PC-3 (cell line): ENCODE measurements around the gene RBMY1A1. TPM values are rescaled to one million over a fixed set of nuclear protein-coding genes. Genes with fewer than 3 reads are reported as not detected.
"Not testable (repeated sequence)": the region's sequence is repeated elsewhere in the genome, so short reads cannot be mapped to it uniquely, and the experiment has no call there.

Experiments used
- ATAC-seq: fragments of 200-7000 bp; cut with Tn5 transposase; 2 replicates; pipeline ENCODE4 v1.9.1; 2020; ENCODE audit warnings: mild to moderate bottlenecking, moderate library complexity
- BruUV-seq: library from RNA; stranded (reverse); fragments of 400-500 nt; replicated peaks from 2 replicates; lab custom pipeline; 2021; lab: Mats Ljungman, UMichigan
- CTCF ChIA-PET: fragments of 300-600 bp; sonication (Branson Sonifier 250); formaldehyde crosslinking; loops from one replicate; lab custom pipeline; 2022; ENCODE audit warnings: antibody characterized with exemption; lab: Charles Lee
- POLR2A ChIA-PET: fragments of 300-600 bp; sonication (Branson Sonifier 250); formaldehyde crosslinking; loops from one replicate; lab custom pipeline; 2022; ENCODE audit warnings: antibody characterized with exemption; ENCODE audit not compliant: unreplicated experiment; lab: Charles Lee
- DNase-seq: peaks from one replicate; pipeline ENCODE4 v3.0.0-alpha.2; 2015
- H2AFZ ChIP-seq: fragments of 300-600 bp; sonication (generic); 2 replicates; pipeline ENCODE4 v1.6.0; 2016; ENCODE audit warnings: antibody characterized with exemption, low read length
- H3F3A ChIP-seq: fragments of 300-600 bp; sonication (generic); one replicate; pipeline ENCODE4 v1.6.0; 2017; ENCODE audit warnings: antibody characterized with exemption, low read length, control low read depth, mild to moderate bottlenecking; ENCODE audit not compliant: unreplicated experiment
- H3K27ac ChIP-seq: fragments of 300-600 bp; sonication (generic); 2 replicates; pipeline ENCODE4 v1.5.1; 2016; ENCODE audit warnings: mild to moderate bottlenecking, low read length
- H3K27me3 ChIP-seq: fragments of 300-600 bp; sonication (generic); 2 replicates; pipeline ENCODE4 v1.6.1; 2016; ENCODE audit warnings: low read length, mixed read lengths
- H3K36me3 ChIP-seq: fragments of 300-600 bp; sonication (generic); 2 replicates; pipeline ENCODE4 v1.6.1; 2016; ENCODE audit warnings: low read depth, mixed run types, low read length, mixed read lengths
- H3K4me1 ChIP-seq: fragments of 300-600 bp; sonication (generic); 2 replicates; pipeline ENCODE4 v1.5.1; 2016; ENCODE audit warnings: low read length; ENCODE audit not compliant: insufficient read depth
- H3K4me2 ChIP-seq: fragments of 300-600 bp; sonication (generic); 2 replicates; pipeline ENCODE4 v1.6.0; 2016; ENCODE audit warnings: low read length
- H3K4me3 ChIP-seq: fragments of 300-600 bp; sonication (generic); 2 replicates; pipeline ENCODE4 v1.5.1; 2016; ENCODE audit warnings: mild to moderate bottlenecking, low read length, mixed read lengths
- H3K79me2 ChIP-seq: fragments of 300-600 bp; sonication (generic); 2 replicates; pipeline ENCODE4 v1.6.1; 2017; ENCODE audit warnings: low read length, mixed read lengths
- H3K9ac ChIP-seq: fragments of 300-600 bp; sonication (generic); 2 replicates; pipeline ENCODE4 v1.6.0; 2016; ENCODE audit warnings: mild to moderate bottlenecking, low read length
- H3K9me2 ChIP-seq: fragments of 300-600 bp; sonication (generic); replicated peaks from 2 replicates; pipeline ENCODE4 v1.6.1; 2016; ENCODE audit warnings: mixed run types, low read length, mixed read lengths
- H3K9me3 ChIP-seq: fragments of 300-600 bp; sonication (generic); 2 replicates; pipeline ENCODE4 v1.6.1; 2016; ENCODE audit warnings: low read length, mixed read lengths
- H4K20me1 ChIP-seq: fragments of 300-600 bp; sonication (generic); 2 replicates; pipeline ENCODE4 v1.6.1; 2016; ENCODE audit warnings: low read length, mixed read lengths
- CTCF ChIP-seq: fragments of 300-600 bp; sonication (generic); conservative IDR thresholded peaks from 2 replicates; pipeline ENCODE4 v1.5.1; 2017; ENCODE audit warnings: antibody characterized with exemption, low read depth, mild to moderate bottlenecking, low read length
- EZH2 ChIP-seq: fragments of 300-600 bp; sonication (generic); IDR thresholded peaks from one replicate; pipeline ENCODE4 v1.6.1; 2017; ENCODE audit warnings: antibody characterized with exemption, mild to moderate bottlenecking, low read length; ENCODE audit not compliant: unreplicated experiment
- intact Hi-C: fragments of 100-400 bp; cut with micrococcal nuclease; formaldehyde crosslinking; loops from 2 replicates; pipeline ENCODE4 v1.9.0; 2023
- total RNA-seq: library from RNA; depleted of rRNA; stranded (reverse); fragments of >200 nt; gene quantifications from 2 replicates; pipeline ENCODE4 v1.2.3, GENCODE V29; 2014; rRNA removed

Gene RBMY1A1
- total RNA-seq, 1 experiment from 2014 or later: not detected

- BruUV-seq: no TSS peak
- H3K27ac ChIP-seq: no peak overlapping the region
- no peaks in the 10 kb centered on the region for H3K9me3 ChIP-seq
- POLR2A ChIA-PET: no interaction called here
- H4K20me1 ChIP-seq: no peaks in the 10 kb centered on the region
- CTCF ChIA-PET: no interaction called here
- H3K79me2 ChIP-seq: no peaks in the 10 kb centered on the region
- TF ChIP-seq CTCF (no peak), EZH2 (no peak)
- ATAC-seq: no peak
- no peak for DNase-seq
- H3K27me3 ChIP-seq: no peaks in the 10 kb centered on the region
- H3K4me1 ChIP-seq: no peaks in the 10 kb centered on the region
- H3K9ac ChIP-seq: no peak overlapping the region
- no peak overlapping the region for H2AFZ ChIP-seq
- no peaks in the 10 kb centered on the region for H3K36me3 ChIP-seq
- no peaks in the 10 kb centered on the region for H3F3A ChIP-seq
- no peaks in the 10 kb centered on the region for H3K9me2 ChIP-seq
- intact Hi-C loops: no loop called here
- no peak overlapping the region for H3K4me3 ChIP-seq
- no peak overlapping the region for H3K4me2 ChIP-seq
Measured at GRCh38 chrY:21592059-21592458, 57.4 kb downstream of the RBMY1A1 start.

GRCh38 chrY:21596287-21596686 lies 61.6 kb downstream of the RBMY1A1 start:
- intact Hi-C loops, H3K27me3 ChIP-seq, ATAC-seq, H3F3A ChIP-seq, BruUV-seq, H3K79me2 ChIP-seq, CTCF ChIA-PET, H3K9me3 ChIP-seq, H3K9ac ChIP-seq, H3K4me1 ChIP-seq, H3K27ac ChIP-seq, H3K9me2 ChIP-seq, H2AFZ ChIP-seq, DNase-seq, H3K36me3 ChIP-seq, POLR2A ChIA-PET, H3K4me3 ChIP-seq, H3K4me2 ChIP-seq, H4K20me1 ChIP-seq: not testable (repeated sequence)

Other genes with a start within 250 kb of the RBMY1A1 start
- gene RBMY1B, start 23.5 kb upstream of the RBMY1A1 start, total RNA-seq: not detected in 2 replicates